GM13976 (cell line): ENCODE results near the gene PTTG1IP.
"Not testable (repeated sequence)": the region's sequence is repeated elsewhere in the genome, so short reads cannot be mapped to it uniquely, and the experiment has no call there.

Source experiments
- DNase-seq: peaks from one replicate; pipeline ENCODE4 v3.0.0; 2012; ENCODE audit warnings: low spot score
- in situ Hi-C: fragments of 300-500 bp; cut with MboI; formaldehyde crosslinking; loops from one replicate; pipeline ENCODE4 v1.12.0; 2022; ENCODE audit warnings: low sequenced_read_pairs, mixed read lengths, inconsistent platforms; ENCODE audit not compliant: unreplicated experiment
- TF ChIP-seq, protein P1 (sequence below): IDR thresholded peaks from 2 replicates; pipeline ENCODE4 v1.5.1; 2012; ENCODE audit warnings: borderline replicate concordance, mild to moderate bottlenecking; ENCODE audit not compliant: insufficient read depth; ENCODE audit errors: extremely low read depth, missing control alignments, control extremely low read depth

PTTG1IP gene

DNA sequence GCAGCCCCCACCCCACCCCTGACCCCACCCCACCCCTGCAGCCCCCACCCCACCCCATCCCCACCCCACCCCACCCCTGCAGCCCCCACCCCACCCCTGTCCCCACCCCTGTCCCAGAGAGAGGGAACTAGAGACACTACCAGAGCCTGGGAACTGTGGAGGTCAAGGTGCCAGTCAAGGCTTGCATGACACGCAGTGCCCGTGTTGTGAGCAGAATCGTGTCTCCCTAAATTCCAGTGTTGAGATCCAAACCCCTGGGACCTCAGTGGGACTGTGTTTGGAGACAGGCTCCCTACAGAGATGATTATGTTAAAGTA, 37.2 kb downstream of the PTTG1IP start:
- in situ Hi-C loops: no loop called here
- TF ChIP-seq, protein P1, sequence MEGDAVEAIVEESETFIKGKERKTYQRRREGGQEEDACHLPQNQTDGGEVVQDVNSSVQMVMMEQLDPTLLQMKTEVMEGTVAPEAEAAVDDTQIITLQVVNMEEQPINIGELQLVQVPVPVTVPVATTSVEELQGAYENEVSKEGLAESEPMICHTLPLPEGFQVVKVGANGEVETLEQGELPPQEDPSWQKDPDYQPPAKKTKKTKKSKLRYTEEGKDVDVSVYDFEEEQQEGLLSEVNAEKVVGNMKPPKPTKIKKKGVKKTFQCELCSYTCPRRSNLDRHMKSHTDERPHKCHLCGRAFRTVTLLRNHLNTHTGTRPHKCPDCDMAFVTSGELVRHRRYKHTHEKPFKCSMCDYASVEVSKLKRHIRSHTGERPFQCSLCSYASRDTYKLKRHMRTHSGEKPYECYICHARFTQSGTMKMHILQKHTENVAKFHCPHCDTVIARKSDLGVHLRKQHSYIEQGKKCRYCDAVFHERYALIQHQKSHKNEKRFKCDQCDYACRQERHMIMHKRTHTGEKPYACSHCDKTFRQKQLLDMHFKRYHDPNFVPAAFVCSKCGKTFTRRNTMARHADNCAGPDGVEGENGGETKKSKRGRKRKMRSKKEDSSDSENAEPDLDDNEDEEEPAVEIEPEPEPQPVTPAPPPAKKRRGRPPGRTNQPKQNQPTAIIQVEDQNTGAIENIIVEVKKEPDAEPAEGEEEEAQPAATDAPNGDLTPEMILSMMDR: no peak
- DNase-seq: no peak

DNA sequence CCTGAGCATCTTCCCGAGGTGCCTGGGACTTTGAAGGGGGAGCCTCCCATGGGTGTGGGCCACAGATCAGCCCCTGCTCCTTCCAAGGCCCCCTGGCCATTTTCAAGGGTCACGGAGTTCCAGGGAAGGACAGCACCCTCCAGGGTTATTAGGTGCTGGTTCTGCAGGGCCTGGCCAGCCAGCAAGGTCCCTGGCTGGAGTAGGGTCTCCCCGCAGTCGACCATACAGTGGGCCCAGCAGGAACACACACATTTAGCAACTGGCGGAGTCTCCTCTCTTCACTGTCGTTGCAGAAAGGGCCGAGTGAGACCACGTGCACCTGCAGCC, 37.9 kb downstream of the PTTG1IP start:
- TF ChIP-seq, protein P1: no peak
- in situ Hi-C loops: no loop called here
- no peak for DNase-seq

DNA sequence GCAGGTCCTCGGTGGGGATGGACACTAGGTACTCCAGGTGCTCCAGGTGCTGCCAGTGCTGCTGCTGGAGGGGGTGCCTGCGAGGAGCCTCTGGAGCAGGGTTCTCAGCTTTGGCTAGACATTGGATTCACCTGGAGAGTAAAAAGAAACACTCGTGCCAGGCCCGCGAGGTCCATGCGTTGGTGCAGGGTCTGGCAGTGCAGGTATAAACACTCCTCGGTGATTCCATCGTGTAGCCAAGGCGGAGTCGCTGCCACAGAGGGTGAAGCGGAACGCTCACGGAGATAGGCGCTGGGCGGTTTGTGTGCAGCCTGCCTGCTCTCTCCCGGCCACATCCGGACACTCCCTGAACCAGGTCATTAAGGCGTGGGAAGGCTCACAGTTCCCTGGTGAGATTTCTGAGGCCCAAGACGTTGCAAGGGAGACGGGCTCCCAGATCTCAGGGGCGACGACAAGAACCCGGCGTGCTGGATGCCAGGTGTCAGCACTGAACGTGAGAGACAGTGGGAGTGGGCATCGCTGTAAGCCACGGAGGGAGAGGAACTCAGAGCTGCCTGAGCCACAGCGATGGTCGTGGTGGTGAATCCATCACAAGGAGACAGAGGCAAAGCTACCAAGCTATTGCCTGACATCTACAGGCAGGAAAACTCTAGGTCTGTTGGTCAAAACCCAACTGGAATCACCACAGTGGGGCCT, 38.4 kb downstream of the PTTG1IP start:
- in situ Hi-C loops: no loop called here
- TF ChIP-seq, protein P1: no peak
- DNase-seq: no peak

DNA sequence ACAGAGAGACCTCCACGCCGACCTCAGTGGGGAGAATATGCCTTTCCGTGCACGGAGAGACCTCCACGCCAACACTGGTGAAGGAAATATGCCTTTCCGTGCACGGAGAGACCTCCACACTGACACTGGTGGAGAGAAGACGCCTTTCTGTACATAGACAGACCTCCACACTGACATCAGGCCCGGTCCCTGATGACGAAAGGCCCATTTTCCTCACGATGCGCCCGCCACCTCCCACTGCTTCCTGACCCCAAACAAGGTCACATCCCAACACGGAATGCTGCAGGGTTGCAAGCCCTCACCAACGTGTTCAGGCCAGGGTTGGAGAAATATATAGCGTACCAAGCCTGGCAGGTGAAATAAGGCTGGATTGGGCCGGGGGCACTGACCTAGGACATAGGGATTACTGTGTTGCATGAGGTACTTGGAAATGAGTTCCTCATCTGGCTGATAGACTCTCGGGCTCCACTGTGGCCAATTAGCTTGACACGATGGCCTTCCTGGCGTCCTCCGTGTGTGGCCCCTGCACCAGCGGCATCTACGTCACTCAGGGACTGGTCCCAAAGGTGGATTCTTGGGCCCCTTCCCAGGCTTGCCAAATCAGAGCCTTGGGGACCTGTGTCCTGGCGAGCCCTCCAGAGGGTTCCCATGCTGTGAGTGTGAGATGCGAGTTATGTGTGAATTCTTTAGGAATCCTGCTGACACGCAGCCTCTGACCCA, 39.1 kb downstream of the PTTG1IP start:
- DNase-seq: no peak
- TF ChIP-seq, protein P1: no peak
- in situ Hi-C loops: no loop called here

DNA sequence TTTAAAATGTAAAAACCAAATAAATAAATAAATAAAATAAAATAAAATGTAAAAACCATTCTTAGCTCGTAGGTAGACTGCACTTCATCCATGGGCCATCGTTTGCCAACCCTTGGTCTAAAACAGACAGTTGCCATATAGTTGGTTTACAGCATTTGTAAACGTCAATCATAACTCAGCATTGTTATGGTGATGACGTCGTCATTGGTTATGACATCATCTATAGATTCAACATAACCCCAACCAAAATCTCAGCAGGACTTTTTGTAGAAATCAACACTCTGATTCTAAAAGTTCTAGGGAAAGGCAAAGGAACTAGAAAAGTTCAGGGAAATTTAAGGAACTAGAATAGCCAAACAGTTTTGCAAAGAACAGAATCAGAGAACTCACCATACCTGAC, 39.8 kb downstream of the PTTG1IP start:
- in situ Hi-C loops: no loop called here
- TF ChIP-seq, protein P1: no peak
- no peak for DNase-seq

DNA sequence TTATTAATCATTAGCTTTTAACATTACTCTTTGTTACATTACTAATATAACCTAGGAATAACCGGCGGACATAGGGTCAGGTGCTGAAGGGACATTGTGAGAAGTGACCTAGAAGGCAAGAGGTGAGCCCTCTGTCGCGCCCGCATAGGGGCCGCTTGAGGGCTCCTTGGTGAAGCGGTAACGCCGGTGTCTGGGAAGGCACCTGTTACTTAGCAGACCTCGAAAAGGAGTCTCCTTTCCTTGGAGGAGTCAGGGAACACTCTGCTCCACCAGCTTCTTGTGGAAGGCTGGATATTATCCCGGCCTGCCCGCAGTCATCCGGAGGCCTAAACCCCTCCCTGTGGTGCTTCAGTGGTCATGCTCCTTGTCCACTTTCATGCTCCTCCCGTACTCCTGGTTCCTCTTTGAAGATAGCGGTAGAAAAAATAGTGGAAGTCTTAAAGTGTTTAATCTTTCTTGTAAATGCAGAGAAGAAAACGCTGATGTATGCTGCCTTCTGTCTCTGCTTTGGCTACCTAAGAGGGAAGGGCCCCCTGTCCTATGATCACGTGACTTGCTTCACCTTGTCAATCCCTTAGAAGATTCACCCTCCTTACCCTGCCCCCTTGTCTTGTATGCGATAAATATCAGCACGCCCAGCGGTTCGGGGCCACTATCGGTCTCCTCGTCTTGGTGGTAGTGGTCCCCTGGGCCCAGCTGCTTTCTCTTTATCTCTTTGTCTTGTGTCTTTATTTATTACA, 40.8 kb downstream of the PTTG1IP start:
- in situ Hi-C loops: not testable (repeated sequence)

More for the DNA sequence above, 40.8 kb downstream of the PTTG1IP start:
- not testable (repeated sequence) for DNase-seq
